HepG2 (cell line): Measurements from ENCODE around the gene SUPT20HL2. TPM values are rescaled to one million over a fixed set of nuclear protein-coding genes. Genes with fewer than 3 reads are reported as not detected.

ENCODE experiments used
- ATAC-seq: fragments of 200-7000 bp; cut with Tn5 transposase; 3 replicates; pipeline ENCODE4 v1.9.1; 2020; ENCODE audit warnings: mild to moderate bottlenecking, moderate library complexity
- BruUV-seq: library from RNA; stranded (reverse); fragments of 400-500 nt; replicated peaks from 2 replicates; lab custom pipeline; 2021; lab: Mats Ljungman, UMichigan
- CTCF ChIA-PET: fragments of 300-600 bp; formaldehyde crosslinking; extraction: SDS; loops from one replicate; lab custom pipeline; 2021; ENCODE audit warnings: low total read pairs, inconsistent platforms, low intra/inter-chr PET ratio; lab: Yijun Ruan, JAX
- POLR2A ChIA-PET: fragments of 350-600 bp; sonication (Branson Sonifier 250); formaldehyde crosslinking; loops from one replicate; lab custom pipeline; 2020; ENCODE audit warnings: antibody characterized with exemption, inconsistent platforms; lab: Yijun Ruan, JAX
- DNase-seq: peaks from one replicate; pipeline ENCODE4 v3.0.0-alpha.2; 2015; ENCODE audit warnings: low spot score
- FAIRE-seq: peaks from 3 replicates; lab custom pipeline; 2011; peaks lifted over from hg19 to GRCh38; lab: Jason Lieb, UNC
- H2AFZ ChIP-seq: one replicate; pipeline ENCODE4 v1.6.1; 2011; ENCODE audit warnings: low read length, inconsistent platforms
- H3K27ac ChIP-seq: fragments of 300-600 bp; 3 replicates; pipeline ENCODE4 v1.8.0; 2011; ENCODE audit warnings: mixed run types, mild to moderate bottlenecking, mixed read lengths, low read length, inconsistent platforms; ENCODE audit not compliant: insufficient read depth; ENCODE audit errors: extremely low read length
- H3K27me3 ChIP-seq, 2 experiments: fragments of 200-600 bp in 1 of 2; 2 replicates in 1 of 2; 3 replicates in 1 of 2; pipeline versions ENCODE4 v1.6.0 to v1.8.0; 2011; ENCODE audit warnings: low read length in 2 of 2, mild to moderate bottlenecking in 2 of 2, moderate library complexity in 2 of 2, inconsistent platforms in 1 of 2; ENCODE audit not compliant: insufficient read depth in 2 of 2, control insufficient read depth in 1 of 2
- H3K36me3 ChIP-seq, 2 experiments: fragments of 200-600 bp in 1 of 2; replicated peaks in 1 of 2; 2 replicates in 1 of 2; 3 replicates in 1 of 2; pipeline versions ENCODE4 v1.5.1 to v1.8.0; 2011; ENCODE audit warnings: low read length in 2 of 2, inconsistent platforms in 1 of 2; ENCODE audit not compliant: insufficient read depth in 2 of 2, control insufficient read depth in 1 of 2
- H3K4me1 ChIP-seq: 2 replicates; pipeline ENCODE4 v1.5.1; 2012; ENCODE audit warnings: low read length, inconsistent platforms; ENCODE audit not compliant: insufficient read depth
- H3K4me2 ChIP-seq: 2 replicates; pipeline ENCODE4 v1.6.0; 2011; ENCODE audit warnings: low read depth, low read length, inconsistent platforms
- H3K4me3 ChIP-seq, 3 experiments: fragments of 200-600 bp in 1 of 3; sonication (generic), shearing (Covaris generic) in 1 of 3; replicated peaks in 1 of 3; 2 replicates each; pipeline ENCODE4 v1.5.1; 2011 to 2016; ENCODE audit warnings: low read length in 3 of 3, inconsistent platforms in 2 of 3, low read depth in 2 of 3, mild to moderate bottlenecking in 2 of 3, control low read depth in 1 of 3, mixed read lengths in 1 of 3; ENCODE audit not compliant: insufficient read depth in 1 of 3
- H3K79me2 ChIP-seq: one replicate; pipeline ENCODE4 v1.6.1; 2011; ENCODE audit warnings: low read length, inconsistent platforms; ENCODE audit not compliant: insufficient read depth
- H3K9ac ChIP-seq: 2 replicates; pipeline ENCODE4 v1.6.0; 2011; ENCODE audit warnings: mild to moderate bottlenecking, low read depth, low read length, inconsistent platforms; ENCODE audit not compliant: insufficient read depth
- H3K9me3 ChIP-seq: 2 replicates; pipeline ENCODE4 v1.5.1; 2012; ENCODE audit warnings: mild to moderate bottlenecking, low read length
- H4K20me1 ChIP-seq: 2 replicates; pipeline ENCODE4 v1.6.0; 2011; ENCODE audit warnings: inconsistent platforms, mild to moderate bottlenecking, low read length, moderate library complexity; ENCODE audit not compliant: insufficient read depth
- CENPT ChIP-seq: sonication (generic); formaldehyde crosslinking; IDR thresholded peaks from 2 replicates; pipeline ENCODE4 v1.8.0; 2022; ENCODE audit warnings: low read depth, mild to moderate bottlenecking, moderate library complexity, missing genetic modification reagents
- NR2C2 ChIP-seq: sonication (generic); formaldehyde crosslinking; IDR thresholded peaks from 2 replicates; pipeline ENCODE4 v1.4.0; 2020; ENCODE audit warnings: missing genetic modification reagents, mild to moderate bottlenecking, moderate library complexity, borderline replicate concordance
- ZNF136 ChIP-seq: sonication (generic); formaldehyde crosslinking; IDR thresholded peaks from 2 replicates; pipeline ENCODE4 v1.8.1; 2022; ENCODE audit warnings: low read depth, mild to moderate bottlenecking, moderate library complexity, missing genetic modification reagents
- ZNF20 ChIP-seq: sonication (generic); formaldehyde crosslinking; IDR thresholded peaks from 2 replicates; pipeline ENCODE4 v1.4.0; 2020; ENCODE audit warnings: mild to moderate bottlenecking, moderate library complexity, missing genetic modification reagents
- ZNF382 ChIP-seq: sonication (generic); formaldehyde crosslinking; IDR thresholded peaks from 2 replicates; pipeline ENCODE4 v1.5.0; 2020; ENCODE audit warnings: missing genetic modification reagents, mild to moderate bottlenecking, borderline replicate concordance
- ZNF468 ChIP-seq: sonication (generic); formaldehyde crosslinking; IDR thresholded peaks from 2 replicates; pipeline ENCODE4 v1.8.0; 2022; ENCODE audit warnings: mild to moderate bottlenecking, moderate library complexity, missing genetic modification reagents
- ZNF549 ChIP-seq: sonication (generic); formaldehyde crosslinking; IDR thresholded peaks from 2 replicates; pipeline ENCODE4 v1.5.0; 2020; ENCODE audit warnings: missing genetic modification reagents
- ZNF776 ChIP-seq: sonication (generic); formaldehyde crosslinking; IDR thresholded peaks from 2 replicates; pipeline ENCODE4 v1.4.0; 2020; ENCODE audit warnings: mild to moderate bottlenecking, missing genetic modification reagents
- ZSCAN25 ChIP-seq: sonication (generic); formaldehyde crosslinking; IDR thresholded peaks from 2 replicates; pipeline ENCODE4 v1.8.0; 2022; ENCODE audit warnings: mild to moderate bottlenecking, missing genetic modification reagents
- WGBS: methylation state at CpG from one replicate; pipeline ENCODE4 v1.1.6; 2017; ENCODE audit warnings: low lambda C conversion rate; 5-methylcytosine and 5-hydroxymethylcytosine counted together
- in situ Hi-C: cut with HindIII; loops from 2 replicates; pipeline ENCODE4 v1.10.0; 2017; ENCODE audit warnings: low pct_unique_long_range_greater_than_20kb; ENCODE audit not compliant: extremely low pct_ligation_motif_present
- intact Hi-C: fragments of 100-400 bp; cut with micrococcal nuclease; formaldehyde crosslinking; loops from one replicate; pipeline ENCODE4 v1.10.0; 2022; ENCODE audit not compliant: unreplicated experiment
- polyA plus RNA-seq, 8 experiments: library from polyadenylated mRNA; depleted of rRNA in 3 of 8; stranded (reverse) in 7 of 8; unstranded in 1 of 8; fragments of >200 nt; fragmentation: Illumina TruSeq in 4 of 8; extraction: Trizol in 4 of 8; gene quantifications; 2 replicates each; pipeline versions ENCODE4 v1.2.1 to v1.2.3, GENCODE V29; 2011 to 2016; ENCODE audit warnings: low read depth in 4 of 8, missing spikeins in 1 of 8, mixed read lengths in 1 of 8; ENCODE audit not compliant: insufficient read depth in 1 of 8
- total RNA-seq, 5 experiments: library from RNA; depleted of rRNA; stranded (reverse); fragments of >200 nt; fragmentation: Illumina TruSeq; extraction: Trizol; gene quantifications; 2 replicates each; pipeline ENCODE4 v1.2.3, GENCODE V29; 2016; ENCODE audit warnings: low read depth in 1 of 5
- TF ChIP-seq, protein P1 (sequence below): sonication (generic); formaldehyde crosslinking; IDR thresholded peaks from 2 replicates; pipeline ENCODE4 v1.4.0; 2020; ENCODE audit warnings: missing genetic modification reagents

Gene SUPT20HL2
- total and polyA plus RNA-seq, 2 of the 13 experiments (the other 11 are each of a cell fraction or from before 2014, with no cell fraction given), result not detected

- no peak for TF ChIP-seq ZNF382 (CRISPR knock-in tag)
- TF ChIP-seq ZNF776 (CRISPR knock-in tag), result no peak
- TF ChIP-seq ZNF136, result no peak
- TF ChIP-seq ZNF549, result no peak
- no peak for TF ChIP-seq CENPT (CRISPR knock-in tag)
- no peak for TF ChIP-seq ZNF468
- TF ChIP-seq ZNF20 (CRISPR knock-in tag), result no peak
- TF ChIP-seq, protein P1, sequence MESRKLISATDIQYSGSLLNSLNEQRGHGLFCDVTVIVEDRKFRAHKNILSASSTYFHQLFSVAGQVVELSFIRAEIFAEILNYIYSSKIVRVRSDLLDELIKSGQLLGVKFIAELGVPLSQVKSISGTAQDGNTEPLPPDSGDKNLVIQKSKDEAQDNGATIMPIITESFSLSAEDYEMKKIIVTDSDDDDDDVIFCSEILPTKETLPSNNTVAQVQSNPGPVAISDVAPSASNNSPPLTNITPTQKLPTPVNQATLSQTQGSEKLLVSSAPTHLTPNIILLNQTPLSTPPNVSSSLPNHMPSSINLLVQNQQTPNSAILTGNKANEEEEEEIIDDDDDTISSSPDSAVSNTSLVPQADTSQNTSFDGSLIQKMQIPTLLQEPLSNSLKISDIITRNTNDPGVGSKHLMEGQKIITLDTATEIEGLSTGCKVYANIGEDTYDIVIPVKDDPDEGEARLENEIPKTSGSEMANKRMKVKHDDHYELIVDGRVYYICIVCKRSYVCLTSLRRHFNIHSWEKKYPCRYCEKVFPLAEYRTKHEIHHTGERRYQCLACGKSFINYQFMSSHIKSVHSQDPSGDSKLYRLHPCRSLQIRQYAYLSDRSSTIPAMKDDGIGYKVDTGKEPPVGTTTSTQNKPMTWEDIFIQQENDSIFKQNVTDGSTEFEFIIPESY, result no peak
- no peak for TF ChIP-seq NR2C2 (CRISPR knock-in tag)
- no peak for TF ChIP-seq ZSCAN25 (CRISPR knock-in tag)
Observed at GRCh38 chrX:24360272-24360671, 46.4 kb upstream of the SUPT20HL2 start, which contains the start of gene SUPT20HL1. Gene SUPT20HL1 (plus strand): TSS chrX:24360639. CDS start chrX:24362761, 2,122 bp downstream.

More at GRCh38 chrX:24360272-24360671, 46.4 kb upstream of the SUPT20HL2 start, which contains the start of gene SUPT20HL1:
- no peaks in the 10 kb centered on the region for H3K79me2 ChIP-seq
- BruUV-seq, result no TSS peak
- in situ Hi-C loops, result no loop called here
- H3K36me3 ChIP-seq, result no peaks in the 10 kb centered on the region
- WGBS, result 0% methylated on average over 1 of the region's 3 CpGs
- no peak within 1 kb of the TSS for H3K27ac ChIP-seq
- H3K27me3 ChIP-seq, result no peaks in the 10 kb centered on the region
- DNase-seq (no peak), ATAC-seq (no peak), FAIRE-seq (no peak)
- intact Hi-C loops, result no loop called here
- ChIA-PET POLR2A (no interaction called here), CTCF (no interaction called here)
- H2AFZ ChIP-seq, result no peak within 1 kb of the TSS
- no peak within 1 kb of the TSS for H3K4me3 ChIP-seq
- H3K4me2 ChIP-seq, result no peak within 1 kb of the TSS
- H3K9ac ChIP-seq, result no peak within 1 kb of the TSS
- H3K4me1 ChIP-seq, result no peaks in the 10 kb centered on the region
- H3K9me3 ChIP-seq, result no peaks in the 10 kb centered on the region
- H4K20me1 ChIP-seq, result no peaks in the 10 kb centered on the region
